Stimulated activated CD4-positive, alpha-beta T cell treated with anti-CD3 and anti-CD28 coated beads, TNF-alpha, amount 100 ng/mL, for 48 hours (primary cell): Measurements from ENCODE around the gene RGS12.

Experiments
- DNase-seq, 3 donors: peaks; one replicate each; pipeline ENCODE4 v3.0.0-alpha.2; 2020; ENCODE audit warnings: low read depth in 3 of 3

The RGS12 gene

DNA sequence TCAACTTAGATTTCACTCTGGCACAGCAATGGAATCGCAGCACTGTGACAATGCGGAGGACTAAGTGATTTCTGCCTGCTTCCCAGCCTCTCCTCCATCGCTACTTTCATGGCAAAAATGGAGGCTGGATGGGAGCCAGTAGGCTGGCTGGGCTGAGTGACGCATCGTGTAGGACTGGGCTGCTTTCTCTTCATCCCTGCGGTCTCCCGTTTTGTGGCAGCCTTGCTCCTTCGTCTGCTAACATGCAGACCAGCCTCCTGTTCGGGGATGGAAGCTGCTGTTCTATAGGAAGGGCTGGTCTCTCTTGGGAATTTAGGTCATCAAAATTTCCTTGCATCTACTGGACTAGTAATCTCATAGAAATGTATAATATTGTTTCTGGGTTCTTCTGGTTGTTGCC is 15.8 kb upstream of the RGS12 start:
- no peak for DNase-seq

DNA sequence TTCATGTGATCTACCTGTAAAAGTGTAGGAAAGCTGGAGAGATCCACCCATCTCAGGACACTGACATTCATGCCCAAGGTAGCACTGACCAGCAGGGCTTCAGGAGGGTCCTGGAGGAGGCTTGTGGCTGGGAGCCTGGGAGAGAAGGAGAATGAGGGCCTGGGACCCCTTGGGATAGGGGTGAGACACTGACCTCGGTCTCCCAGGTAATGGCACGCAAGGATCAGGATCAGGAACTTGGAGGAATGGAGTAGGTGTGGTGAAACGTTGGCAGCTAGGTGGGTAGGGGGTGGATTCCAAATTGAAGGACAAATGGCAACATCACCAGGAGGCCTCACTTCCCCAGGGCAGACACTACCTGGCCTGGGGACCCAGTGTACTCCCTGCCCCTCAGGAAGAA is 12.4 kb upstream of the RGS12 start:
- no peak for DNase-seq

DNA sequence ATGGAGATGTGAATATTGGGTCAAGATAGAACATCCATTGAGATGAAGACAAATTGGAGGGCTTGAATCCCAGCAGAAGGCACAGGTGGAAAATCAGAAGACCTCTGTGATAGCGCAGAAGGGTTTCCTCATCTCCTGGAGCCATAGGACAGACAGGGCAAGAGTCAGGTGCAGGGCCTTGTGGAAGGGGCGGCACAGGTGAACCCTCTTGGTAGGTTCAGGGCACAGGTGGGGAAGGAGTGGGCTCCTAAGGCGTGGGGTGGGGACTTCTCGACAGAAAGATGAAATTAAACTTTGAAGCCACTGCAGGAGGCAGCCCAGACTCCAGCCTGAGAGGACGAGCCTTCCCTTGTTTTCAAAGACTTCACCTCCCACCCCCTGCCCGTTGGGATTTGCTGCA is 9.3 kb upstream of the RGS12 start:
- DNase-seq = no peak

DNA sequence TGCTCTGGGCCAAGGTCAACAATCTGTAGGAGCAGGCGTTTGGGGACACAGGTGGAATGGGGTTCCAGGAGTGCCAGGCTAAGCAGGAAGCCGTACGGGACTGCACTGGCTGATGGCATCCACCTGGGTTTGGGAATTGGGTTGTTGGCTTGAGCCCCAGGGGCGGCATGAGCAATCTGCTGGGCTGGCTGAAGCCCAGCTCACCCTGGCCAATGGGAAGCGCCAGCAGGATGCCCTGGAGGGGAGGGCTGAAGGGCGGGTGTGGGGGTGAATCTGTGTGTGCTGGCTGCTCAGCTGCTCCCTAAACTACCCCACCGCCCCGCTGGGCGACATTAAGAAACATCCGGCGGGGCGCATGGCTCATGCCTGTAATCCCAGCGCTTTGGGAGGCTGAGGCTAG is 8.9 kb upstream of the RGS12 start:
- no peak for DNase-seq

- DNase-seq = no peak
These were observed 7.9 kb upstream of the RGS12 start for GRCh38 chr4:3284734-3285557.

DNA sequence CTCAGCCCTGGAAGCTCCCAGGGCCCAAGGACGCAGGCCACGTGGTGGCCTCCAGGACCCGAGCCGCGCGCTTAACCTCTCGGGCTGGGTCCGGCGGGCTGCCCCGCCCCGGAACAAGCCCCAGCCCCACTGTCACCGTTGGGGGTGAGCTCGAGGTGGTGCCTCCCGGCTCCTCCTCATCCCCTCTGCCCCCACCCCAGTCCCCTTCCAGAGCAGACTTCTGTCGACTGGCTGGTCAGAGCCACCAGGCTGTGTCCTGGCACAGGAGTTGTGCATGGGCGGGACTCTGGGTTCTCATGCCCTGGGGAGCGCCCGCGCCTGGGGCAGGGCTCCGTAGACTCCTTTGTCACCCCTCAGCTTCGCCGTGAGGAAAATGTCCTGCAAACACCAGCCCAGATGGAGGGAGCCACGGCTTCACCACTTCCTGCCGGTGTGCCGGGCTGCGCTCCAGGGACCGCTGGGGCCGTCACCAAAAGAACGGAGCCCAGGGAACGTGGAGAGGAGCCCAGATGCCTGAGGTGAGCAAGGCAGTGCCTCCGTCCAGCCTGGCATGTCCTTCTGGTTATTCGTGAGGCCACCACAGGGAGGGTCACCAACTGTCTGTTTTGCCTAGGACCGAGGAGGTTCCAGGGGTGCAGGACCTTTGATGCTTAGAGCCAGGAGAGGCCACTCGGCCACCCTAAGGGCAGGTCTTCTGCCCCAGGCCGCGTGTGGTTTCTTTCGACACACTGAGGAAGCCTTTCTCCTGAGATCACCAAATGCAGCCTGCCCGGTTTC is 7.1 kb upstream of the RGS12 start:
- DNase-seq = no peak

DNA sequence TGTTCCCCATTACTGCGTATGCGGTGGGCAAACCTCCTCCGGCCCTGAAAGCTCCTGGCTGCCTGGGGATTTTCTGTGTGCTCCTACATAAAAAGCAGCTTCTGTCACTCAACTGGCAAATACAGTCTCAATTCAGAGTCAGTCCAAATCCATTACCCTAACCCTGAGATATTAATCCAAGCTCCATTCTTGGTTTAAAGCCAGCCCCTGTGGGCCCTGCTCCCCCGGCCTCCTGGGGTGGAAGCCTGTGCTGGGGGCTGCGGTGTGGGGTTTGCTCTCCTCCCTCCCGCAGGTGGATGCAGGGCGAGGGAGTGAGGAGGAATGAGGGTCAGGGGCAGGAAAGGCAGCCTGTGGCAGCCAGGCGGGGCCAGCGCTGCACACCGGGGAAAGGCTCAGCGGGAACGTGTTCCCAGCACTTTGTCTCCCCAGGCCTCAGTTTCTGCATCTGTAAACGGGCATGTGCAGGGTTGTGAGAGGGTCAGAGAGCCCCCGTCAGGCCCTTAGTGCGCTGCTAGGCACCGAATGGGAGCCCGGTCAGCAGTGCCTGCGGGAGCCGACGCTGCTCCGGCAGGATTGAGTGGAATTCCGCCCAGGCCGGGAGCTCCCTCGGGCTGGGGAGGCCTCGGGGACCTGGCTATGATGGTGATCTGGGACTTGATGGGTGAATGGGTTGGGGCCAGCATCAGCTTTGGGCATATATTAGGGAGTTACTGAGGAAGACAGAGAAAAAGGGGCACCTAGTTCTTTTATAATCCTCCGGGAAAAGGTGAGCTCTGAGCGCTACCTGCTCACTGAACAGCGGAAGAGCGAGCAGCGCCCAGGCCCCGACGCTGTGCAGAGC is 6.3 kb upstream of the RGS12 start:
- DNase-seq = no peak

DNA sequence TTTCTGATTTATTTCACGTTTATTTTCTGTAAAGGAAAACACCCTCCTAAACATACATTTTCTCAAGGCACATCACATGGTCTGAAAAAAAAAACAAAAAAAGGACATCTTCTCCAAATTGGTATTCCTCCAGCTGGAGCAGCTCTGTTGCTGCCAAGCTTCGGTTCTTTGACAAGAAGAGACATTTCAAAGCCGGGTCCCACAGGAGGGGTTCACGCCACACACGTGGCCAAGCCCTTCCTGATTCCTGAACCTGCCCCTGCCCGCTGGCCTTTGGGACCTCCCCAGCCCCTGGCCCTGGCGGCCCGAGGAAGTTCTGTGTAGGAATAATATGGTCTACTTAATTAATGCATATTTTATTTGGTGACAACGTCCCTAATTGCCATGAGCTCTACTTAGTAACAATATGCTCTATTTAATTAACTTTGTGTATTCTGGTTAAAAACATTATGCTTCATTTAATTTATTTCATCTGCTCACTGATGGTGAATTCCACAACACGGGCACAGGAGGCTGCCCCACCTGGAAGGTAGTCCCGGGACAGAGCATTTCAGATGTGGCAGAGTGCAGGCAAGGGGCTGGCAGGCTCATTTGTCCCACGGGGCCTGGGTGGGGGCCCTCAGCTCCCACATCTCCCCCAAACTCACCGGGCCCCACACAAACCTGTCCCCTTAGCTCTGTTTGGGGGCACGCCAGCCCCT is 5.4 kb upstream of the RGS12 start:
- no peak for DNase-seq

GRCh38 chr4:3287972-3288570 is 4.8 kb upstream of the RGS12 start:
- no peak for DNase-seq

DNA sequence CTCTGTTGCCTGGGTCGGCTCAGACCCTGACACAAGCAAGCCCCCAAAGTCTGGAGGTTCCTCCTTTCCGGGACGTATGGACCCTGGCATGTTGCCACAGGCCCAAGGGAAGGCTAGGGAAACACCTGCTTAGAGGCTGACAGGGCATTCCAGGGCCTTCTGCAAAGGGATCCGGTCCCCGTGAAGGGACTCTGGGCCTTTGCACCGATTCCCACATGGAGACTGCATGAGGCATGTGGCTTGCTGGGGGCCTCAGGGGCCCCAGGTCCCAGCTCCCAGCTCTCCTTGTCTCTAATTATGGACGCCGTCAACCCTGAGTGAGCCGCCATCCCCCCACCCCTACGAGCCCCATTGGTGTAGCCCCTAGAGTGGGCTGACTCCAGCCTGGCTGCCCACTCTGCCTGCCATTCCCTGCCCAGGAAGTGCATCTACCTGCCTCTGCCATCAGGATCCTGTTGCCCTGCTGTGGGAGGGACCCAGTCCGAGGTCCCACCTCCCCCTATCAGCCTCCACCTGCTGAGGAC is 4.2 kb upstream of the RGS12 start:
- no peak for DNase-seq

DNA sequence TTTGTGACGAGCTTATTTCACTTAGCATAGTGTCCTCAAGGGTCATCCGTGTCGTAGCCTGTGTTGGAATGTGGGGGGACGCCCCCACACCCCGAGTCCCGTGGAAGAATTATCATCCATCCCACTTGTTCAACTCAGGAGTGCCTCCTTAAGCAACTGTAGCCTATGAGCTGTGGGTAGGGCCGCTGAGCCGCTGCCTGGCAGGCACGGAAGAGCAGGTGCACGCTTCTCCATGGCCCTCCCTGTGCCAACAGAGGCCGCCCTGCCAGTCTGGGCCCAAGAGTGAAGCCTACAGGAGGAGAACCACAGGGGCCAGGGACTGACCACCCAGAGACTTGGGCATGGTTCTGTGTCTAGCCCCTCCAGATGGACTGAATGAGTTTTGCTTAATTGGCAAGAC is 2.3 kb upstream of the RGS12 start:
- no peak for DNase-seq

DNA sequence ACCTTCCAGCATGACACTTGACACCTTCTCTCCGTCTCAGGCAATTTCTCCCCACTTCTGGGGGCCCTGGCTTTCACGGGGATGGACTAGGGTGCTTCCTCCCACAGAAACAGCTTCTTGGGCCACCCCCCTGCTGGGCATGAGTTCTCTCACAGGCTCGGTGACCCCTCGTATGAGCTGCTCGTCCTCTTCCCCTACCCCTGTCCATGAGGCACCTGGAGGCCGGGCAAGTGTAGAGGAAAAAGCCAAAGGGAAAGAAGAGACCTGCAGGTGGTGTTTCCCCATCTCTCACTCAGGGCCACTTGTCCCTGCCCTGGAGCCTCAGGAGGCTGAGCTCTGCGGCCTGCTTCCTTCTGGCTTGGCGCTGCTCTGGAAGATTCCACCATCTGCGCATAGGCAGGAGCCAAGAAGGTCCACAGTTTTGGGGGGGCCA is 1.9 kb upstream of the RGS12 start:
- no peak for DNase-seq

DNA sequence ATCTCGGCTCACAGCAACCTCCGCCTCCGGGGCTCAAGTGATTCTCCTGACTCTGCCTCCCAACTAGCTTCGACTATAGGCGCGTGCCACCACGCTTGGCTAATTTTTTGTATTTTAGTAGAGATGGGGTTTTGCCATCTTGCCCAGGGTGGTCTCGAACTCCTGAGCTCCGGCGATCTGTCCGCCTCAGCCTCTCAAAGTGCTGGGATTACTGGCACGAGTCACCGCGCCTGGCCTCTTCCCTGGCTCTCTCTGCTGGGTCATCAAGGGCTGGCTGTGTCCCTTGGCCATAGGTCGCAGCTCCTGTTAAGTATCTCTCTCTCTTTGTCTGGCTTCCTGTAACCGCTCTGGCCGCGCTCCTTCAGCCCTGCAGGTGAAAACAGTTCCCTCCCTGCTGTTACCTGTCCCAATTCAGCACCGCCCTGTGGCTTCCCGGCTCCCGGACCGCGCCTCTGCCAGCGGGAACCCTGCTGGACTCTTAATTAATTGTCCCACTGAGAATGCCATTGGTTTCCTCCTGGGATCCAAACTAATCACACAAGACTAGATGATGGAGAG is 1.3 kb upstream of the RGS12 start:
- DNase-seq = no peak

- DNase-seq = no peak
These were observed 751 bp upstream of the RGS12 start for GRCh38 chr4:3291969-3292570.

DNA sequence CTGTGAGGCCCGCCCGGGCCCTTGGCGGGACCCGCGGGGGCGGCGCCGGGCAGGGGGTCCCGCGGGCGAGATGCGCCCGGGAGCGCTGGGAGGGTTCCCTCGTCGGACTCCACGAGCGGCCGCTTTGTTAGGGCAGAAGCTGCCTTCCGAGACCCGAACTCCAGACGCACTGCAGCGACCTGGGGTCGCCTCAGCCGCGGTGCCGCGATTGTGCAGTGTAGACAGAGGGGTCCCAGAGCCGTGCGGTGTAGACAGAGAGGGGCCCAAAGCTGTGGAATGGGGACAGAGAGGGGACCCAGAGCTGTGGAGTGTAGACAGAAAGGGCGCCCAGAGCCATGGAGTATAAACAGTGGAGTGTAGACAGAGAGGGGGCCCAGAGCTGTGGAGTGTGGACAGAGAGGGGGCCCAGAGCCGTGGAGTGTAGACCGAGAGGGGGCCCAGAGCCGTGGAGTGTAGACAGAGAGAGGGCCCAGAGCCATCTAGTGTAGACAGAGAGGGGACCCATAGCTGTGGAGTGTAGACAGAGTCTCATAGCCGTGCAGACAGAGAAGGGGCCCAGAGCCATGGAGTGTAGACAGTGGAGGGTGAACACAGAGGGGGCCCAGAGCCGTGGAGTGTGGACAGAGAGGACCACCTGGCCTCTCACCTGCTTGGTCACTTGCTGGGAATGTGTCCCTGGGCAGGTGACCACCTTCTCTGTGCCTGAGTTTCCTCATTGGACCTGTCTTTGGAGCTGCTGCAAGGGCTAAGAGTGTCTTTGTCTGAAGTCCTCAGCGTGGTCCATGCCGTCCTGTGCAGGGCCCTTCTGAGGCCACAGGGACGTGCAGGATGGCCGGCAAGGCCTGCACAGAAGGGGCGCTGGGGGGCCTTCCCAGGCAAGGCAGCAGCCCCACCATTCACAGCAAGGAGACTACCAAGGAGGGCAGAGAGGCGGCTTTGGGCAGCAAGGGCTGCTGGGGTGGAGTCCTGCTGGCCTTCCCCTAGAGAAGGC is 875 bp downstream of the RGS12 start:
- DNase-seq = no peak

DNA sequence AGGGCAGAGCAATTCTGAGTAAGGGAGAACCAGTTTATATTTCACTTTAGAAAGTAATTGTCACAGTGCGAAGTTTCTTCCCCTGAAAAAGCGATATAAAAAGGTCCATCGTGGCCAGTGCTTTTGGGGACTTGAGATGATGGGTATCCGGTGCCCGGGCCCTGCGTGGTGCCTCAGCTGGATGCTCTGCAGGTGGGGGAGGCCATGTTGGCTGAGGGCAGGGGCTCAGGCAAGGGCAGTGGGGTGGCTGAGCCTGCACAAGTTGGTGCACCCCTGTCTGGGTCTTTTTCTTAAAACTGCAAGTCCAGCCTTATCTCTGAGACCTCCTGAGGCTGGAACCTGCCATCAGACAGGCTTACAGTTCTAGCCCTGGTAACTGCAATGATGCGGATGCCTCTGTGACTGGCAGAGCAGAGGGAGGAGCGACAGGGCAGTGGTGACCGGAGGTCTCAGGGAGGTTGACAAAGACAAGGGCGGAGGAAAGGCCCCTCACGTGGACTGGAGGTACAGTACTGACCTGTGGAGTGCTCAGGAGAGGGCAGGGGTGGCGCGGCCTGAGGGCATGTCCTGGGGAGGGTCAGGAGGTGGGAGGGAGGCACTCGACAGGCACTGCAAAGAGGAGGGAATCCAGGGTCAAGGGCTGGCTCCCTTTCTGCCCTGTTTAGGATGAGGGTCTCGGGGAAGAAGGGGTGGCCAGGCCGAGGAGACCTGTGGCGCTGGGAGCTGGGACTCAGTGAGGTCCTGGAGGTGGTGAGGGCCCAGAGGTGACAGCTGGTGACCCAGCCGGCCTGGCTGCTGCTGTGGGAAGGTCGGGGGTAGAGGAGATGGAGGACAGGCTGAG is 1.8 kb downstream of the RGS12 start:
- no peak for DNase-seq

GRCh38 chr4:3295837-3296624 is 3.2 kb downstream of the RGS12 start:
- DNase-seq = no peak
